ENCODE results near the gene HLA-DQA1.
"Not testable (repeated sequence)": the region's sequence is repeated elsewhere in the genome, so short reads cannot be mapped to it uniquely, and the experiment has no call there.

Gene HLA-DQA1

GRCh38 chr6:32637219-32637880 lies at the start of gene HLA-DQA1:
TSS of gene HLA-DQA1 (plus strand) at chr6:32637406. CDS start at chr6:32637459, 53 bp downstream.
- DNase-seq (ENCODE audit: low read depth), result no peak

- DNase-seq (ENCODE audit: low read depth), result no peak
Observed at GRCh38 chr6:32588156-32588555, 49.0 kb upstream of the HLA-DQA1 start.

GRCh38 chr6:32589596-32590449 lies 47.4 kb upstream of the HLA-DQA1 start, which contains the start of gene HLA-DRB1:
TSS of gene HLA-DRB1 (minus strand) at chr6:32589848. CDS start at chr6:32589742, 106 bp downstream.
- DNase-seq (ENCODE audit: low read depth), result no peak

- DNase-seq (ENCODE audit: low read depth), result not testable (repeated sequence)
Observed at GRCh38 chr6:32590713-32591112, 46.5 kb upstream of the HLA-DQA1 start.

- no peak for DNase-seq (ENCODE audit: low read depth)
Observed at GRCh38 chr6:32597024-32597423, 40.2 kb upstream of the HLA-DQA1 start.

- DNase-seq (ENCODE audit: low read depth), result no peak
Observed at GRCh38 chr6:32602383-32602782, 34.8 kb upstream of the HLA-DQA1 start.

- DNase-seq (ENCODE audit: low read depth), result no peak
Observed at GRCh38 chr6:32603222-32603621, 34.0 kb upstream of the HLA-DQA1 start.

GRCh38 chr6:32603888-32604287 lies 33.3 kb upstream of the HLA-DQA1 start:
- no peak for DNase-seq (ENCODE audit: low read depth)

GRCh38 chr6:32604434-32604877 lies 32.8 kb upstream of the HLA-DQA1 start:
- DNase-seq (ENCODE audit: low read depth), result no peak

- no peak for DNase-seq (ENCODE audit: low read depth)
Observed at GRCh38 chr6:32607263-32607987, 29.8 kb upstream of the HLA-DQA1 start.

- DNase-seq (ENCODE audit: low read depth), result no peak
Observed at GRCh38 chr6:32607988-32608298, 29.3 kb upstream of the HLA-DQA1 start.

- DNase-seq (ENCODE audit: low read depth), result no peak
Observed at GRCh38 chr6:32608362-32608761, 28.8 kb upstream of the HLA-DQA1 start.

GRCh38 chr6:32609391-32609730 lies 27.8 kb upstream of the HLA-DQA1 start:
- no peak for DNase-seq (ENCODE audit: low read depth)

GRCh38 chr6:32609731-32610640 lies 27.2 kb upstream of the HLA-DQA1 start:
- DNase-seq (ENCODE audit: low read depth), result peak; percentile 79

GRCh38 chr6:32610682-32611296 lies 26.4 kb upstream of the HLA-DQA1 start:
- no peak for DNase-seq (ENCODE audit: low read depth)

- DNase-seq (ENCODE audit: low read depth), result no peak
Observed at GRCh38 chr6:32613475-32613874, 23.7 kb upstream of the HLA-DQA1 start.

GRCh38 chr6:32614366-32615081 lies 22.7 kb upstream of the HLA-DQA1 start:
- no peak for DNase-seq (ENCODE audit: low read depth)

GRCh38 chr6:32615885-32616532 lies 21.2 kb upstream of the HLA-DQA1 start:
- DNase-seq (ENCODE audit: low read depth), result no peak

- no peak for DNase-seq (ENCODE audit: low read depth)
Observed at GRCh38 chr6:32617751-32618150, 19.5 kb upstream of the HLA-DQA1 start.

- DNase-seq (ENCODE audit: low read depth), result no peak
Observed at GRCh38 chr6:32621372-32621771, 15.8 kb upstream of the HLA-DQA1 start.
